Endothelial cell of umbilical vein (primary cell): ENCODE results near the gene CLASRP. TPM values are rescaled to one million over a fixed set of nuclear protein-coding genes. Genes with fewer than 3 reads are reported as not detected.

Experiments used
- BruUV-seq: library from RNA; stranded (reverse); fragments of 400-500 nt; replicated peaks from 2 replicates; lab custom pipeline; 2021; lab: Mats Ljungman, UMichigan
- CTCF ChIA-PET: fragments of 300-600, 350-600 bp; sonication (Branson Sonifier 250); formaldehyde crosslinking; loops from one replicate; lab custom pipeline; 2021; ENCODE audit warnings: antibody characterized with exemption, inconsistent platforms; lab: Charles Lee
- POLR2A ChIA-PET: fragments of 300-600, 350-600 bp; sonication (Branson Sonifier 250); formaldehyde crosslinking; loops from one replicate; lab custom pipeline; 2021; ENCODE audit warnings: antibody characterized with exemption, inconsistent platforms; lab: Charles Lee
- DNase-seq: peaks from one replicate; pipeline ENCODE4 v3.0.0-alpha.2; 2011; ENCODE audit warnings: low read depth, low spot score
- FAIRE-seq: peaks from 2 replicates; lab custom pipeline; 2011; peaks lifted over from hg19 to GRCh38; lab: Jason Lieb, UNC
- H2AFZ ChIP-seq: 2 replicates; pipeline ENCODE4 v1.6.0; 2012; ENCODE audit warnings: low read depth, low read length, control low read depth, inconsistent platforms
- H3K27ac ChIP-seq: 2 replicates; pipeline ENCODE4 v1.5.1; 2011; ENCODE audit warnings: low read depth, mild to moderate bottlenecking, control low read depth, low read length, moderate library complexity; ENCODE audit not compliant: insufficient read depth
- H3K27me3 ChIP-seq, 2 experiments: 2 replicates each; pipeline versions ENCODE4 v1.6.0 to v1.6.1; 2011; ENCODE audit warnings: low read length in 2 of 2, mixed read lengths in 1 of 2; ENCODE audit not compliant: control insufficient read depth in 2 of 2, insufficient read depth in 2 of 2
- H3K36me3 ChIP-seq, 2 experiments: 2 replicates in 1 of 2; 3 replicates in 1 of 2; pipeline ENCODE4 v1.5.1; 2011; ENCODE audit warnings: low read length in 2 of 2, mild to moderate bottlenecking in 1 of 2, moderate library complexity in 1 of 2; ENCODE audit not compliant: control insufficient read depth in 2 of 2, insufficient read depth in 2 of 2; ENCODE audit errors: extremely low read depth in 1 of 2
- H3K4me1 ChIP-seq: 3 replicates; pipeline ENCODE4 v1.5.1; 2011; ENCODE audit warnings: mild to moderate bottlenecking, low read length; ENCODE audit not compliant: control insufficient read depth, insufficient read depth; ENCODE audit errors: extremely low read depth
- H3K4me2 ChIP-seq: 2 replicates; pipeline ENCODE4 v1.6.1; 2011; ENCODE audit warnings: low read length, control low read depth, mixed read lengths; ENCODE audit not compliant: insufficient read depth
- H3K4me3 ChIP-seq, 3 experiments: fragments of 200-600 bp in 1 of 3; sonication (generic), shearing (Covaris generic) in 1 of 3; replicated peaks in 1 of 3; 2 replicates each; pipeline ENCODE4 v1.5.1; 2011 to 2016; ENCODE audit warnings: control low read depth in 3 of 3, low read length in 3 of 3, mild to moderate bottlenecking in 2 of 3, inconsistent platforms in 1 of 3, low read depth in 1 of 3, moderate library complexity in 1 of 3; ENCODE audit not compliant: insufficient read depth in 1 of 3
- H3K79me2 ChIP-seq: 2 replicates; pipeline ENCODE4 v1.6.0; 2012; ENCODE audit warnings: low read length, inconsistent platforms; ENCODE audit not compliant: control insufficient read depth, insufficient read depth
- H3K9ac ChIP-seq: replicated peaks from 2 replicates; pipeline ENCODE3; 2011; ENCODE audit warnings: low read length, control low read depth; ENCODE audit not compliant: insufficient read depth; ENCODE audit errors: extremely low read depth
- H3K9me1 ChIP-seq: replicated peaks from 3 replicates; pipeline ENCODE4 v1.6.0; 2011; ENCODE audit warnings: mild to moderate bottlenecking, low read length; ENCODE audit not compliant: control insufficient read depth, insufficient read depth; ENCODE audit errors: extremely low read depth
- H3K9me3 ChIP-seq: replicated peaks from 2 replicates; pipeline ENCODE4 v1.5.1; 2012; ENCODE audit warnings: low read length, inconsistent platforms; ENCODE audit not compliant: control insufficient read depth, insufficient read depth
- H4K20me1 ChIP-seq: replicated peaks from 2 replicates; pipeline ENCODE3; 2011; ENCODE audit warnings: mild to moderate bottlenecking, low read length; ENCODE audit not compliant: control insufficient read depth, insufficient read depth; ENCODE audit errors: extremely low read depth
- CTCF ChIP-seq, 2 donors: IDR thresholded peaks; 1 replicate in 1 of 2; 2 replicates in 1 of 2; pipeline ENCODE4 v1.5.1; 2011; ENCODE audit warnings: low read length in 2 of 2, mild to moderate bottlenecking in 2 of 2, moderate library complexity in 2 of 2, control low read depth in 1 of 2, inconsistent platforms in 1 of 2, low read depth in 1 of 2; ENCODE audit not compliant: insufficient read depth in 1 of 2; ENCODE audit errors: extremely low read depth in 1 of 2
- EZH2 ChIP-seq: IDR thresholded peaks from 2 replicates; pipeline ENCODE4 v1.6.1; 2012; ENCODE audit warnings: borderline replicate concordance, low read depth, mild to moderate bottlenecking, moderate library complexity, low read length, inconsistent platforms; ENCODE audit not compliant: severe bottlenecking
- FOS ChIP-seq: IDR thresholded peaks from 2 replicates; pipeline ENCODE4 v1.6.1; 2011; ENCODE audit warnings: mild to moderate bottlenecking, low read length, moderate library complexity, borderline replicate concordance; ENCODE audit not compliant: insufficient read depth
- GATA2 ChIP-seq: IDR thresholded peaks from 2 replicates; pipeline ENCODE4 v1.7.0; 2011; ENCODE audit warnings: low read depth, mild to moderate bottlenecking, moderate library complexity, mixed read lengths, low read length; ENCODE audit not compliant: insufficient read length, insufficient read depth
- JUN ChIP-seq: IDR thresholded peaks from 2 replicates; pipeline ENCODE4 v1.6.1; 2011; ENCODE audit warnings: borderline replicate concordance, low read depth; ENCODE audit not compliant: insufficient read length, insufficient read depth
- MAX ChIP-seq: IDR thresholded peaks from 2 replicates; pipeline ENCODE4 v1.6.1; 2011; ENCODE audit not compliant: insufficient read depth, insufficient read length
- MYC ChIP-seq: IDR thresholded peaks from one replicate; pipeline ENCODE4 v1.6.1; 2011; ENCODE audit warnings: mild to moderate bottlenecking, low read depth, low read length
- POLR2A ChIP-seq: IDR thresholded peaks from 2 replicates; pipeline ENCODE4 v1.6.1; 2012; ENCODE audit warnings: low read depth, mild to moderate bottlenecking, control low read depth, low read length
- POLR2AphosphoS5 ChIP-seq: IDR thresholded peaks from 2 replicates; pipeline ENCODE4 v1.6.1; 2012; ENCODE audit warnings: low read depth, mild to moderate bottlenecking, control low read depth, low read length, moderate library complexity; ENCODE audit not compliant: insufficient read depth
- dilution Hi-C: fragments of 300-500 bp; cut with MboI; formaldehyde crosslinking; loops from one replicate; pipeline ENCODE4 v1.15.0; 2019; ENCODE audit warnings: low sequenced_read_pairs; ENCODE audit not compliant: extremely low pct_ligation_motif_present
- intact Hi-C: fragments of 100-400 bp; cut with micrococcal nuclease; formaldehyde crosslinking; loops from one replicate; pipeline ENCODE4 v1.10.0; 2022
- polyA plus RNA-seq, 4 experiments: library from polyadenylated mRNA; depleted of rRNA in 3 of 4; stranded (reverse) in 3 of 4; unstranded in 1 of 4; fragments of >200 nt; gene quantifications; 2 replicates each; pipeline versions ENCODE4 v1.2.1 to v1.2.3, GENCODE V29; 2011 to 2012; ENCODE audit warnings: missing spikeins in 1 of 4
- total RNA-seq: library from RNA; stranded (reverse); gene quantifications from 2 replicates; pipeline ENCODE4 v1.2.3, GENCODE V29; 2021

The CLASRP gene
- total and polyA plus RNA-seq, 2 donors (not counting 3 experiments of a cell fraction or from before 2014, with no cell fraction given): 40.7 to 70.7 TPM

GRCh38 chr19:45079911-45080370 lies 41.1 kb downstream of the CLASRP start:
- Histone ChIP-seq H3K9ac (peak overlapping the region; percentile 80), H3K4me3 (peak overlapping the region; percentile 57 to 79 (median 58)), H3K79me2 (peaks cover 43% of the 10 kb centered on the region), H3K27me3 (no peaks in the 10 kb centered on the region), H3K4me1 (peaks cover 16% of the 10 kb centered on the region), H3K4me2 (peak overlapping the region; percentile 83), H4K20me1 (no peaks in the 10 kb centered on the region), H3K27ac (peak overlapping the region; percentile 50), H3K36me3 (peaks cover 0 to 4% of the 10 kb centered on the region in 2 experiments), H3K9me1 (no peaks in the 10 kb centered on the region), H3K9me3 (no peaks in the 10 kb centered on the region), H2AFZ (no peak overlapping the region)
- TSS peak; percentile 35 for BruUV-seq
- intact Hi-C loops (loop anchor here (1.0 to 5.0 kb wide), 2 partner anchors 11 to 43 kb away; partner anchors contain the start of gene CLASRP), dilution Hi-C loops (no loop called here)
- ChIA-PET POLR2A (no interaction called here), CTCF (interaction anchor here (1.8 to 2.0 kb wide), 2 partner anchors 11 to 20 kb away, joined by 10 to 16 read pairs; no protein-coding TSS in a partner anchor)
- TF ChIP-seq JUN (no peak), POLR2A (no peak), MYC (no peak)
- DNase-seq (no peak), FAIRE-seq (peak; percentile 71)

- Histone ChIP-seq H3K4me2 (no peak overlapping the region), H3K36me3 (peaks cover 0 to 4% of the 10 kb centered on the region in 2 experiments), H2AFZ (no peak overlapping the region), H4K20me1 (no peaks in the 10 kb centered on the region), H3K4me3 (no peak overlapping the region), H3K9me3 (no peaks in the 10 kb centered on the region), H3K9me1 (no peaks in the 10 kb centered on the region), H3K27me3 (no peaks in the 10 kb centered on the region), H3K4me1 (peaks cover 11% of the 10 kb centered on the region), H3K79me2 (peaks cover 49% of the 10 kb centered on the region), H3K27ac (no peak overlapping the region), H3K9ac (no peak overlapping the region)
- ChIA-PET POLR2A (no interaction called here), CTCF (no interaction called here)
- dilution Hi-C loops: no loop called here
- intact Hi-C loops: no loop called here
- TF ChIP-seq FOS: no peak
- TF ChIP-seq JUN: no peak
- TF ChIP-seq MAX: no peak
- no peak for TF ChIP-seq EZH2
- TF ChIP-seq CTCF (IDR thresholded peaks at IDR 0.05; ENCODE audit: extremely low read depth in 1 of 2, insufficient read depth in 1 of 2, low read depth in 1 of 2, low read length in 2 of 2): no peak
- TF ChIP-seq POLR2A: no peak
- no peak for TF ChIP-seq POLR2AphosphoS5
- TF ChIP-seq GATA2: no peak
- DNase-seq: no peak
- FAIRE-seq: no peak
- BruUV-seq: no TSS peak
Observed at GRCh38 chr19:45082170-45082569, 43.3 kb downstream of the CLASRP start.
